ENCODE results near the gene PLEKHG4B.
"Not testable (repeated sequence)": the region's sequence is repeated elsewhere in the genome, so short reads cannot be mapped to it uniquely, and the experiment has no call there.

The PLEKHG4B gene

GRCh38 chr5:190366-191035 lies 98.5 kb downstream of the PLEKHG4B start:
- no peak for DNase-seq (ENCODE audit: low spot score)

DNA sequence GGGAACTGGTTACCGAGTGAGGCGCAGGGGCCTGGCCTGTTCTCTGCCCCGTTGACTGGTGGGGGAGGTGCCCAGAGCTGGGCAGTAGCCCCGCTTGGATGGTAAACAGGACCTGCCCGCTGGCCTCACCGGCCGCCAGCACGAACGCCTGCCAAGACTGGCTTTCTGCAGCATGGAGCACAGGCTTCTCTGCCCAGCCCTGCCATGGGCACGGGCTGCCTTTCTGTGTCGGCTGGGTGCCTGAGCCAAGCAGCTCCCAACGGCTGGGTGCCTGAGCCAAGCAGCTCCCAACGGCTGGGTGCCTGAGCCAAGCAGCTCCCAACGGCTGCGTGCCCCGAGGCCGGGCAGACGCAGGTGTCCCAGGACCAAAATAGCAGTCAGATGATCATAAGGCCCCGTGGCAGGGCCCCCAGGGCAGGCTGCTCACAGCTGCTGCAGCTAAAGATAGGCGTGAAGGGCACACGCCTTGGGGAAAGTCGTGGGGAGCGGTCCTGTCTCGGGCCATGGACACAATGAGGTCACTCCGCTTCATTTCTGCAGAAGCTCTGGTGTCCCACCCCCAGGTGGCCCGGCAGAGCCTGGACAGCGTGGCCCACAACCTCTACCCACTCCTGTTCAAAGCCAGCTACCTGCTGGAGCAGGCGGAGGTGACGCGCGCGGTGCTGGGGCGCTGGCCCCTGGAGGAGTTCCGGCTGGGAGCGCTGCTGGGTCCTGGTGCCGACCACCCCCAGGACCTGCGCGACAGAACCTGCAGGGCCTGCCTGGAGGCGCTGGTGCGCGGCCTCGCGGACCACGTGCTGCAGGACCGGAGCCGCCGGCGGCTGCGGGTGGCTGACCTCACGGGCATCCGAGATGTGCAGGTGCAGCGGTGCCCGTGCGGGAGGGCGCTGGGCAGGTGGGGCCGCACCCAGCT lies 99.3 kb downstream of the PLEKHG4B start, which contains the start of gene LRRC14B:
Gene LRRC14B (plus strand): TSS at position 460 of the 913 bp plus-strand sequence. CDS start 44 bp downstream, at position 504.
- no peak for DNase-seq (ENCODE audit: low spot score)

- no peak for DNase-seq (ENCODE audit: low spot score)
These were observed 100.2 kb downstream of the PLEKHG4B start for GRCh38 chr5:191949-192690.

DNA sequence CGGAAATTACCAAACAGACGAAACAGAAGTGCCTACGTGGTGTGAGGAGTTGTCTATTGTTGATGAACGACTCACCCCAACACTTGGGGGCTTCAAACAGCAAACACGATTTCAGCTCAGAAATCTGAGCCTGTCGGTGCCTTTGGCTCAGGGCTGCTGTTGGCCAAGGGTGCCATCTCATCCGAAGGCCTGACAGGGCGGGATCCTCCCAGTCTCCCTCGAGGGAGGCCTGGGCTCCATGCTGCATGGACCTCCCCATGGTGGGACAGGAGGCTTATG lies 100.7 kb downstream of the PLEKHG4B start:
- no peak for DNase-seq (ENCODE audit: low spot score)

GRCh38 chr5:192970-193831 lies 101.2 kb downstream of the PLEKHG4B start:
- DNase-seq (ENCODE audit: low spot score) = no peak

GRCh38 chr5:194102-194501 lies 102.1 kb downstream of the PLEKHG4B start:
- DNase-seq (ENCODE audit: low spot score) = no peak

DNA sequence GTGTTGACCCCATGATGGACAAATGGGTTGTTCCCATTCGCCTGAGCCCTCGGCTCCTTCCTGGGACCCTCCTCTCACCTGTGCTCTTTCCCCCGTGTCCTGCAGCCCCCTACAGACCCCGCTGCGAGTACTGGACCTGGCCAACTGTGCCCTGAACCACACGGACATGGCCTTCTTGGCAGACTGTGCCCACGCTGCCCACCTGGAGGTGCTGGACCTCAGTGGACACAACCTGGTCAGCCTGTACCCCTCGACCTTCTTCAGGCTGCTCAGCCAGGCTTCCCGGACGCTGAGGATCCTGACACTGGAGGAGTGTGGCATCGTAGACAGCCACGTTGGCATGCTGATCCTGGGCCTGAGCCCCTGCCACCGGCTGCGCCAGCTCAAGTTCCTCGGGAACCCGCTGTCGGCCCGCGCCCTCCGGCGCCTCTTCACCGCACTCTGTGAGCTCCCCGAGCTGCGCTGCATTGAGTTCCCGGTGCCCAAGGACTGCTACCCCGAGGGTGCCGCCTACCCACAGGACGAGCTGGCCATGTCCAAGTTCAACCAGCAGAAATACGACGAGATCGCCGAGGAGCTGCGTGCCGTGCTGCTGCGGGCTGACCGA lies 102.7 kb downstream of the PLEKHG4B start:
- no peak for DNase-seq (ENCODE audit: low spot score)

- no peak for DNase-seq (ENCODE audit: low spot score)
These were observed 103.6 kb downstream of the PLEKHG4B start for GRCh38 chr5:195401-196160.

GRCh38 chr5:196350-196749 lies 104.4 kb downstream of the PLEKHG4B start:
- no peak for DNase-seq (ENCODE audit: low spot score)

DNA sequence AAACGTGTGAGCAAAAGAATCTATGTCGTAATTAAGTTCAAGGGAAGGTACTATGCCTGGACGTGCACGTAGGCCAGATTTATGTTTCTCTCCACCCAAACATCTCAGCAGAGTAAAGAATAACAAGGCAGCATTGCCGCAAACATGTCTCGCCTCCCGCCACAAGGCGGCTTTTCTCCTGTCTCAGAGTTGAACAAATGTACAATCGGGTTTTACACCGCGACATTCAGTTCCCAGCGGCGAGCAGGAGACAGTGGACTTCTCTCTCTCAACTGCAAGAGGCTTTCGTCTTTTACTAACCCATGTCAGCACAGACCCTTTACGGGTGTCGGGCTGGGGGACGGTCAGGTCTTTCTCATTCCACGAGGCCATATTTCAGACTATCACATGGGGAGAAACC lies 105.1 kb downstream of the PLEKHG4B start:
- DNase-seq (ENCODE audit: low spot score) = not testable (repeated sequence)

- DNase-seq (ENCODE audit: low spot score) = no peak
These were observed 106.0 kb downstream of the PLEKHG4B start for GRCh38 chr5:197892-198489.

DNA sequence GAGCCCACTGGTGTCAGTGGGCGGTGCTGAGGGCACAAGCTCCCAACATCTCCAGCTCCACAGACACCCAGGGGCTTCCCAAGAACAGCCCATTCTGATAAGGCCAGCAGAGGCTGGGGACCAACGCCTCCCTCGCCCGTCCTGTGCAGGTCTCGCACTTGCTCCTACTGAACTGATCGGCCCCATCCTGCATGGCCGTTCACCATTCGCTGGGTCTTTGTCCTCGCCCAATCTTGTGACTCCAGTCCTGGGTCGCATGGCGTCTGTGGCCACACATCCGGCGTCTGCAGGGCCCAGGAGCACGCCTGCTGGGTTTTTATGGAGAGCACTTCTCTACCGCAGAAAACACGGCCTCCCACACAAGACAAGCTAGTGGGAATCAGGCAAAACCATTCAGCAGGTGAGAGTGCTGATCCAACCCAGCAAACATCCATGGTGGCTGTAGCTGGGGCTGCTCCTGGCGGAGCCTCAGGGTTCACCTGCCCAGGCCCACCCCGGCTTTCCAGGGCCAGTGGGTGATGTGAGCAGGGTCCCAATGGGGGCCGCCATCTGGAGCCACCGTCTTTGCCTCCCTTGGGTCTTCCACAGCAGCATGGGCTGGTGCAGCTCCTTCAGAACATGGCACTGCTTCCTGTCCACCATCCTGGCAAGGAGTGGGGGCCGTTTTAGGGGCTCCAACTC lies 106.7 kb downstream of the PLEKHG4B start:
- DNase-seq (ENCODE audit: low spot score) = no peak

DNA sequence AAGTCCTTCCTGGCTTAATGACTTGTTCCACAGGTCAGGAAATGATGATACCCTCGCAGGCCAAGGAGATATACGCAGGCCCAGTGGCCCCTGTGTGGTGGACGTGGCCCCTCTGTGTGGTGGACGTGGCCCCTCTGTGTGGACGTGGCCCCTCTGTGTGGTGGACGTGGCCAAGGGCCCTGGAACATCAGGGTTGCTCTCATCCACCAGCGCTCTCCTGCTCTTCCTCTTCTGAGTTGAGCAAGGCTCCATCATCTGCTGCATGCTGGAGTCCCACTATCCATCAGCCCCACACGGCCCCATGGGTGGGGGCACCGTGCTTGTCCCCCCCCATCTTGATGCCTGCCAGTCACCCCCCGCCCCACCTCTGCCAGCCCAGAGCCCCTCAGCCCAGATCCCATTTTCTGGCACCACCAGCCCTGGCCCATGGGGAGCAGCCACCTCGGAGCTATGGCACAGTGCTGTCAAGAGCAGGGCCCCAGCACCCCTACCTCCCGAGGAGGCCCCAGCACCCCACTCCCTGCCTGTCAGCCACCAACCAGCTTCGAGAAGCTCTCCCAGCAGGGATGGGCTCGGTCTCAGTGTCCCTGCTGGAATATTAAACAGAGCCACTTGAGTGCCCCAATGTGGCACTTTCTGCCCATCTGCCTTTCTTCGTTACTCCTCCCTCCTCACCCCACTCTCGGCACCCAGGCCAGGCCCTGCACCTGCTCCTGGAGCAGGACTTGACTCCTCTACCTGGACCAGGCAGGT lies 107.4 kb downstream of the PLEKHG4B start:
- no peak for DNase-seq (ENCODE audit: low spot score)

DNA sequence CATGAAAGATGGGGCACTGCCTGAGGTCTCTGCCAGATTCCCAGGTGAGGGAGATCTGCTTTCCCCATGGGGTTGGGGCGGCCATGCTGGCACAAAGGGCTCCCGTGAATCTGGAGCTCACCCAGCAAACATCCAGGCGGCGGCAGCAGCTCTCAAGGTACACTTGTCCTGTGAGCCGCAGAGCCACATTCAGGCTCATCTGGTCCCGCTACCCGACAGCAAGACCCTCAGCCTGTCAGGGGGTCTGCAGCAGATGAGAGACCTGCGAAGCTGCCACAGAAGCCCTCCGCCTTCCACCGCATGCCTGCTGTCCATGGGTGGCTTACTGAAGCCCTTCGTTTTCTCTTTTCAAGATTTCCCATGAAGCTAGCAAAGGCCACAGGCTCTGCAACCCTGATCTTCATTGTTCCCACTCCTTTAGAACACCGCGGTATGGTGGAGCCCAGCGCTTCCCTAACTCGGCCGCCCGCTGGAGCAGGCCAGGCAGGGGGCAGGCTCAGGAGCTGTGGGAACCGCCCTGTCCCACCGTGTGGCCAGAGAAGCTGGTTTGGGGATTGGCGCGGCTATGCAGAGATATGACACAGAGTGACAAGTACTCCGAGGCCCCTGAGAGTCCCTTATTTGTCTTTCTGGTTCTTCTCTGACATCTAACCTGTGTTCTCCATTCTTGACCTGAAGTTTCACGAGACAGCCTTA lies 108.1 kb downstream of the PLEKHG4B start:
- no peak for DNase-seq (ENCODE audit: low spot score)

DNA sequence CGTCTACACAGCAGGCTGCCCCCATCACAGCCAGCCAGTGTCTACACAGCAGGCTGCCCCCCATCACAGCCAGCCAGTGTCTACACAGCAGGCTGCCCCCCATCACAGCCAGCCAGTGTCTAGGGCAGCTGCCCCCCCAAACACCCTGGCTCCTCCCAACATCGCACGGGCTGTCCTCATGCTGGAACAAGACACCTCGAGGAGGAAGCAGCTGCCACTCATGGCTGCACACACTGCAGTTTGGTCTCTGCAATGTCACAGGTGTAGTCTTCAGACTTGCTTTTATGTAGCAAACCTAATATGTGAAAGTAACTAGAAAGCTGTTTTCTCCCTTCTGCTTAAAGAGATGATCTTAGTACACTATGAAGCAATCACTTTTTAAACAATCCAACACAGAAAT lies 109.0 kb downstream of the PLEKHG4B start:
- no peak for DNase-seq (ENCODE audit: low spot score)

- no peak for DNase-seq (ENCODE audit: low spot score)
These were observed 109.7 kb downstream of the PLEKHG4B start for GRCh38 chr5:201672-202071.

GRCh38 chr5:203246-203930 lies 111.4 kb downstream of the PLEKHG4B start:
- no peak for DNase-seq (ENCODE audit: low spot score)

GRCh38 chr5:204001-204400 lies 112.0 kb downstream of the PLEKHG4B start:
- no peak for DNase-seq (ENCODE audit: low spot score)
